HG03342 (cell line): ENCODE measurements around the gene SLC38A8.

Experiments
- ATAC-seq: cut with Tn5 transposase; IDR thresholded peaks from one replicate; pipeline ENCODE4 v1.9.1; 2021; ENCODE audit warnings: mild to moderate bottlenecking, moderate library complexity; ENCODE audit not compliant: unreplicated experiment

Gene SLC38A8

DNA sequence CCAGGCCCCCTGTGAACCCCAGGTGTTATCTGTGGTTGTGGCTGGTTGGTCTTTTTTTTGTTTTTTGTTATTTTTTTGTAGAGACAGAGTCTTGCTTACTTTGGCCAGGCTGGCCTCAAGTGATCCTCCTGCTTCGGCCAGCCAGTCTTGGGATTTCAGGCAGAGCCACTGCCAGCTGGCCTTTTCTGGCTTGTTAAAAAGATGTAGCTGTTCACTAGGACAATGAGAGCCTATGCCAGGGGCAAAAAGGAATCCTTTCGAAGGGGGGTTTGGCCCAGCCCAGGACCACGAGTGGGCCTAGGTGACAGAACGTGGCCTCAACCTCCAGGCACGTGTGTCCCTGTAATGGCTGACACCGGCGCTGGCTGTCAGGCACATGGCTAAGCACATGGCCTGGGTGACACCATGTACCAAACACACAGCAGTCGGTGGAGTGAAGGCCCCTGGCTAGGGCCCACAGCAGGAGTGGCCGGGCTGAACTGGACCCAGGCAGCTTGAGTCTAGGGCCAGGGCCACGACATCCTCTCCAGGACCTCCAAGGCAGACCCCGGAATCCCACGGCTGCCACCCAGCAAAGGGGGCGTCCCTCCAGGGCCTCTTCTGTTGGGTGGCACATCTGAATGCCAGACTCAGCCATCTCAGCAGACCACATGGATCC is 6.9 kb upstream of the SLC38A8 start:
- no peak for ATAC-seq

DNA sequence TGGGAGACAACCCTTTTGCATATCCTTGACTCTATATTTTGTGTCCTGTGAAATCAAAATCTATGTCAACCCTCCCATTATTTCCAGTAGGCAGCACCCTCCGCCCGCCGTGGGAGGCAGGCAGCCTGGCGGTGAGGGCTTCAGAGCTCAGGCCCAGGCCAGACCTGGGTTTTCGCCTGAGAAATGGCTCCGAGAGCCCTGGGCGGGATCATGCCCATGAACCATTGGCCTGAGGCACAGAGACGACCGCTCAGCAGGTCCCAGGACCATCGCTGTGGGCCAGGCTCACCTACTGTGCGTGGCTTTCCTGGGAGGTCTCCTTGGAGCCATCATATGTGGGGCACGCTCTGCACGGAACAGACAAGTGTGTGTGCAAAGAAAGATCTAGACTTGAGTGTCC is 6.3 kb upstream of the SLC38A8 start:
- ATAC-seq: no peak

DNA sequence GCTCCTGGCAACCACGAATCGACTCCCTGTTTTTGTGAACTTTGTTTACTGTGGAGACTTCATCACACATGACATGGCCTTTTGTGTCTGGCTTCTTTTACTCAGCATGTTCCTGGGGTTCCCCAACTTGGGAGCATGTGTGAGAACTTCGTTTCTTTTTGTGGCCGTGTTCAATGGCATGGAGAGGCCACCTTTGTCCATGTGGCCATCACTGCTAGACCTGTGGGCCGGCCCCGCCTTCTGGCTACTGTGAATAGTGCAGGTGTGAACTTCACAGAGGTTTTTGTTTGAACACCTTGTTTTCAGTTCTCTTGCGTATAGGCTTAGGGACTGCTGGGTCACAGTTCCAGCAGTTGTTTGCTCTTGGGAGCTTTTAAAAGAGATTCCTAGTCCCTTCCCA is 5.7 kb upstream of the SLC38A8 start:
- no peak for ATAC-seq

DNA sequence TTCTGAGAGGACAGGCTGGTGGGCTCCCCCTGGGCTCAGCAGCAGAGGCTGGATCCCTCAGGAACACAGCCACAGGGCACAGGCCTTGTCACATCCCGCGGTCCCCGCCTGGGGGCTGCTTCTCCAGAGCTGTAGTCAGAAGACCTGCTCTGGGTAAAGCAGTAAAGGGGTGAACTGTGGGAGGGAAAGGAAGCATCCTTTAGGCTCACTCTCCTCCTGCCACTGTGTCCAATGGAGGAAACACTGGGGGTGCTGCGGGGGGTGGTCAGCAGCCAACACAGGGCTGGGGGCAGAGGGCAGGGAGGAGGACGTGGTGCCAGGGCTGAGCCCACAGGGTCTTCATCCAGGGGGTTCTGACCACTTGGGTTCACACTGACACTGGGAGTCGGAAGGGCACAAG is 5.0 kb upstream of the SLC38A8 start:
- no peak for ATAC-seq

DNA sequence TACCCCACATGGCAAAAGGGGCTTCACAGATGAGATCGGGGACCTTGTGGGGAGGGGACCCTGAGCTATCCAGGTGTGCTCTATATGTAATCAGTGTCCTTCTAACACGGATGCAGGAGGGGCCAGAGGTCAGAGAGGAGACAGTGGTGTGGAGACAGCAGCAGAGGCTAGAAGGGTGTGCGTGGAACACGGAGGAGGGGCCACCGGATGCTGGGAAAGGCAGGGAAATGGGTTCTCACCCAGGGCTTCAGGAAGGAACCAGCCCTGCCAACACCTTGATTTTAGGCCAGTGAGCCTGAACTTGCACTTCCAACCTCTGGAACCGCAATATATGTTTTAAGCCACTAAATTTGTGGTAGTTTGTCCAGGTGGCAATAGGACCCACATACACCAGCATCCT is 4.6 kb upstream of the SLC38A8 start:
- no peak for ATAC-seq

DNA sequence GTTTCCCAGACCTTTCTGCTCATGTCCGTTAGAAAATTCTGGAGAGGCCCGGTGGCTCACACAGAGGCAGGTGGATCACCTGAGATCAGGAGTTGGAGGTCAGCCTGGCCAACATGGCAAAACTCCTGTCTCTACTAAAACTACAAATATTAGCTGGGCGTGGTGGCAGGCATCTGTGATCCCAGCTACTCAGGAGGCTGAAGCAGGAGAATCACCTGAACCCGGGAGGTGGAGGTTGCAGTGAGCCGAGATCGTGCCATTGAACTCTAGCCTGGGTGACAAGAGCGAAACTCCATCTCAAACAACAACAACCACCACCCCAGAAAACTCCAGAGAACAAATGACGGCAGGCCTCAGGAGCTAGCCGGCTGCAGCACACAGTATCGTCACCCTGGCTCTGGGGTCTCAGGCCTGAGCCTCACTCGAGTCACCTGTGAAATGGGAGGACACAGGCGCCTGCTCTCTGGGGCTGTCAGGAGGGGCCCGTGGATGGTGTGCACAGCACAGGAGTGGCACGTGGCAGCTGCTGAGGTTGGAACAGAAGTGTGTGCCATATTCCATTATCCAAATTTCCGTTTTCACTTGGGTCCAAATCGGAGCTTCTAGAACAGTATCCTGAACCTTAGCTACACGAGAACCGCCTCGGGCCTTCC is 3.3 kb upstream of the SLC38A8 start:
- no peak for ATAC-seq

DNA sequence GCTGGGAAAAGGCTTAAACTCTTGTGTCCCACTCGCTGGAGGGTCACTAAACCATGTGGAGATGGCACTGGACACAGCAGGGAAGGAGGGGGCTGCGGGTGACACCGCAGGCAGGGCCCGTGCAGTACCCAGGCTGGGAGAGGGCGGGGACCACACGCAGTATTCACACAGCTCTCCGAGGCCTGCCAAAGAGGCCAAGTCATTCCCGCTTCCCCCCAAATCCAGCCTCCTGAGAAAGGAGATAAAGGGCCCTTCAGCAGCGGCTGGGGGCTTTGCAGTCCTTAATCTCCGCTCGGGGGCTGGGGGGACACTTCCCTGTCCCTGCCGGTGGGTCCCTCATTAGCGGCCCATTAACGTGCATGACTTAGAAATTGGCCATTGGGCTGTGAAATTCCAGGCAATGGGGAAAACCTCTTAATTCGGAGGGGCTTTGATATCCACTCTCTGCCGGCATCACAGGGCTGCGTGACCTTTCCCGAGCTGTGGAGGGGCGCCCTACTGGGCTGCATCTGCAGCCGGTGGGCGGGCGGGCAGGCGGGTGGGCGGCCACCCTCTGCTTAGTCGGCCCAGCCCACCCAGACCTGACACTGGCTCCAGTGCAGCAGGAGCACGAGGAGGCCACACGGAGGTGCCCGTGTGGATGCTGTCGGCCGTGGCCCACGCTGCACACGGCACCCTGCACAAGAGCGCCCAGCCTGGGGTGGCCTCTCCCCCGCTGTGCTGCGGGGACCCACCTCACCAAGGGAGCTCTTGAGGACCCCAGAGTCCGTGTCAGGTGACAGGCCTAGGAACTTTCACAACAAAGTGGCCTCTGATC is 2.6 kb upstream of the SLC38A8 start:
- ATAC-seq: no peak

DNA sequence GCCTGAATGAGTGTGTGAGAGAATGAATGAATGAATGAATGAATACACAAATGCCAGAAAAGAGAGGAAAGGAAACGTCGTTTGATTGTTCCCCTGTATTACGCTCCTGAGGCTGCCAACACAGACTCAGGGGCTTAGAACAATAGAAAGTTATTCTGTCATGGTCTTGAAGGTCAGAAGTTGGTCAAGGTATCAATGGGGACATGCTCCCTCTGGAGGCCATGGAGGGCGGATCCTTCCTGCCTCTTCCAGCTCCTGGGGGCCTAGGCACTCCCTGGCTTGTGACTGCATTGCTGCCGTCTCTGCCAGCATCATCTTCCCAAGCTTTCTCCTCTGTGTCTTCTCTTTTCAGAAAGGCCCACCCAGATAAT is 1.5 kb upstream of the SLC38A8 start:
- no peak for ATAC-seq

DNA sequence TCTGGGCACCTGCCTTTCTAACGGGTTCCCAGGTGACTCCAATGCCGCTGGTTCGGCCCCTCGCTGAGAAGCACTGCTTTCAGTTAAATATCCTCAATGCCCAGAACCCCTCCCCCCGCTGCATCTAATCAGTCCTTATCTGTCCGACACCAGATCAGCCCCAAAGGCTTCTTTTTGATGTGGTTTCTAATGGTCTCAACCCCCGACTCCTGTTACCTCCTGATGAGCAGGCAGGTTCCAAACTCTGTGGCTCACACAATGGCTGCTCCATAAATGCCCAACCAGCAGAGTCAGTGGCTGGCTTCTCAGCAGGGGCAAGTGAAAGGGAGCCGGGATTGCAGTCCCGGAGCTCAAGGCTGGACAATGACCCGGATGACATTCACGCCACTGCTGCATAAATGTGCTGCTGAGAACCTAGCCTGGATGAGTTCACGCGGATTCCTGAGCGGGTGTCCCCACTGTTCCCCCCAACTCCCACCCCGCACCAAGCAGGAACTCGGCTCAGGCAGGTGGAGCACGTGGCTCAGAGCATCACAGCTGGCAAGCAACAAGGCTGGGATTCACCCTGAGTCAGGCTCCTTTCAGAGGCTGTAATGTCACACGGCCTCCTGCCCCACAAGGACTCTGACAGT is 1.0 kb upstream of the SLC38A8 start:
- ATAC-seq: no peak

DNA sequence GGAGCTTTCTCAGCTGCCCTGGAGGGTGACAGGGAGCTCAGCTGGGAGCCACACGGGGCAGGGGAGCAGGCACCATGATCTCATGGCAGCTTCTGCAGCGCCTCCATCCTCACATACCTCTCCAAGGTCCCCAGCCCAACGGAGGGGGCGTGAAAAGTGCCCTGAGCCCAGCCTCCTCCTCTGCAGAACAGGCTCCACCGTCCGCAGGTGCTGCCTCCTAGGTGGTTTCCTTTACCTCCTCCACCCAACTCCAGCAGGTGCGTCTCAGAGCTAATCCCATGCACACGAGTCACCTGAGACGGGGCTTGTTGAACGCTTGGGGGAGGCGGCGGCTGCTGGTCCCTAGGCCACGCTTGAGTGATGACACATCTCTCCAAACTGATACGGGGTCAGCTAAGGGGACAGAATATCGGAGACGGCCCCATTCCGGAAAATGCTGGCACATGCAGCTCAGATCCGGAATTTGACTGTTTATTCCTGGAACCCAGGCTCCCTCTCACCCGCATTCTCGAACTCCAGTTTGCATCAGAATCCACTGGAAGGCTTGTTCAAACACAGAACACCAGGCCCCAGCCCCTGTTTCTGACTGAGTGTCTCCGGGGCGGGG is 387 bp upstream of the SLC38A8 start:
- ATAC-seq: no peak

DNA sequence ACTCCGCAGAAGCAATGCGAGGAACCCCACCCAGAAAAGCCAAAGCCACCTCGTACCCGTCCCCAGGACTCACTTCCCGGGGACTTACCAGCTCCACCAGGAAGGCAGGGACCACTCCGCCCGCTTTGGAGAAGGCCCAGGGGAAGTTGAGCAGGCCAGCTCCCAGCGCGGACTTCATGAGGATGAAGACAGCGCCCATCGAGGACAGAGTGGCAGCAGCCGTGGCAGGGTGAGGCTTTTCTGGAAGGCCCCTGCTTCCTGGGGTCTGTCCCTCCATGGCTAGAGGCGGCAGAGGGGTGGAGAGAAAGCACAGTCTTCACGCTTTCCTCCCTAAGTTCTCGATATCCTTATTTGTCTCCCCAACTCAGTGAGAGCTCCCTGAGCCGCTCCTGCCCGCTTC is 714 bp downstream of the SLC38A8 start:
- no peak for ATAC-seq

DNA sequence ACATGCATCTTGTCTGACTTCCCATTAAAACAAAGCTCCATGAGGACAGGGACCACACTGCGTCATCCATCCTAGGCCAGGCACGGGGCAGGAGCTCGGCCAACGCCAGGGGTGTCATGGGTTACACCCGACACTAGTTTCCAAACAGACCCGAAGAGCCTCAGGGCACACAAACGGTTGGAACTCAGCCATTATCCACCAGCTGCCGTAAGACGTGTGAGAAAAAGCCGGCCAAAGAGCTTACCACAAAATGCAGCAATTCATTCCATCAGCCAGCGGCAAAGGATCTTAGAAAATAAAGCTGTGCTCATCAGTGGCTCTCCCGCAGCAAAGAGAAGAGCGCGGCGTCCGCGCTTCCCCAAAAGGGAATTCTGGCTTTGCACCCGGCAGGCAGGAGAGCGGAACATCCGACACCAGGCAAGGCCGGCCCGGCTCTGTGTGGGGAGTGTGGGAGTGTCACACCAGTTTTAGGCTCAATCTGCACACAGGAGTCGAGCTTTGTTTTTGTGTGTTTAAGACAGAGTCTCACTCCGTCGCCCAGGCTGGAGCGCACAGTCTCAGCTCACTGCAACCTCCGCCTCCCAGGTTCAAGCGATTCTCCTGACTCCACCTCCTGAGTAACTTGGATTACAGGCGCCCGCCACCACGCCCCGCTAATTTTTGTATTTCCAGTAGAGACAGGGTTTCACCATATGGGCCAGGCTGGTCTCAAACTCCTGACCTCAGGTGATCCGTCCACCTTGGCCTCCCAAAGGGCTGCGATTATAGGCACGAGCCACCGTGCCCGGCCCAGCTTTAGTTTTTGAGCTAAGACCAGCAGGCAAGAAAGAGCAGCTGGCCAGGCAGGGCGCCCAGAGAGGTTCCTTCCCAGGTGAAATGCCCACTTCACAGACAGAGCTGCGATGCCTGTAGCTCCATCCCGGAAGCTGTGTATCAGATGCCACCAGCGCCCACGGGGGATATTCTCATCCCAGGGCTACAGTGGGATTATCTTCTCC is 1.5 kb downstream of the SLC38A8 start:
- ATAC-seq: no peak

DNA sequence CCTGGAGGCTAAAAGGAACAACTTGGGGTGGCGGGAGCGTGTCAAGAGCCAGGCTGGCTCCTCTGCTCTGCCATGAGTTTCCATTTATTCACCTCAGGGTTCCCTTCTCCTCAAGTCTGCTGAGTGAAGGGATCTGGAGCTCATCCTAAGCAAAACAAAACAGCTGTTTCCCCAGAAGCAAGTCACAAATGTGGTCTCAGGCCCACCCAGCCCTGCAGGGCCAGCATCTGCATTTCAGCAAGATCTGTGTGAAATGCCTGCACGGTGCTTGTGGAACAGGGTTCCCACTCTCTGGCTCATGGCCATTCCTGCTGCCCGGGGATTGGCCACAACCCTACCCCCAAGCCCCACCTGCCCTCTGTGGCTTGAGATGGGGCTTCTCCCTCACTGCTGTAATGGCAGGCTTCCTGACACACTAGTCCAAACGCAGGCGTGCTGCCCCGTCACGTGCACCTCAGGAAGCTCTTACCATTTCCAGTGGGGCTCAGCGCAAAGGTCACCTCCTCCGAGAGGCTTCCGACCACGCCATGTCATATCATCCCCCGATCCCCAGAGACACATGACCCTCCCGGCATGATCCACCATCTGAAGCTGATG is 2.3 kb downstream of the SLC38A8 start:
- no peak for ATAC-seq

DNA sequence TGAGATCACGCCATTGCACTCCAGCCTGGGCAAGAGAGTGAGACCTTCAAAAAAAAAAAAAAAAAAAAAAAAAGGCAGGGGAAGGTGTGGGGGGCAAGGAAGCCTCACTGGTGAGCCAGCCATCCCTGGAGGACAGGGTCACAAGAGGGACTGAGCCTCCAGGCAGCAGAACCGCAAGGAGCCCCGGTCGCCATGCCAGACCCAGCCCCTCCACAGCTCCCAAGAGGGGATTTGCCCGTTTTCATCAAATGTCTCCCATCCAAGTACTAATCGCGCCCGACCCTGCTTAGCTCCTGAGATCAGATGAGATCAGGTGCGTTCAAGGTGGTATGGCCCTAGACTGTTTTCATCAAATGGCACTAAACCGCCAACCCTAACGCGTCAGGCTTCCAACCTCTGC is 2.9 kb downstream of the SLC38A8 start:
- ATAC-seq: no peak

DNA sequence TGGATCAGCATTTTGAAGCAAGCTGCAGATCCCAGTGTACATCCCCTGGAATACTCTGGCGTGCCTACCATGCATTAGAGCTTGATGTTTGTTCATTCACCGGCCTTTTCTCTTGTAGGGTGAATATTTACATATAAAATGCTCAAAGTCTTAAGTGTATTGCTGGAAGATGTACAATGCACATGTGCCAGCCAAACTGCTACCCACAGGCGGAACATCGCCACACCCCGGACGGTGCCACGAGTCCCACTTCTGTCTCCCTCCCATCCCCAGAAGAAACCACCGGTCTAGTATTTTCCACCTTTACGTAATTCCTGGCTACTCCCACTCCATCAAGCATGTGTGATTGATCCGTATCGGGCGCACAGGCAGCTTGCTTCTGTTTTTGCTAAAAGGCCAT is 4.1 kb downstream of the SLC38A8 start:
- no peak for ATAC-seq

DNA sequence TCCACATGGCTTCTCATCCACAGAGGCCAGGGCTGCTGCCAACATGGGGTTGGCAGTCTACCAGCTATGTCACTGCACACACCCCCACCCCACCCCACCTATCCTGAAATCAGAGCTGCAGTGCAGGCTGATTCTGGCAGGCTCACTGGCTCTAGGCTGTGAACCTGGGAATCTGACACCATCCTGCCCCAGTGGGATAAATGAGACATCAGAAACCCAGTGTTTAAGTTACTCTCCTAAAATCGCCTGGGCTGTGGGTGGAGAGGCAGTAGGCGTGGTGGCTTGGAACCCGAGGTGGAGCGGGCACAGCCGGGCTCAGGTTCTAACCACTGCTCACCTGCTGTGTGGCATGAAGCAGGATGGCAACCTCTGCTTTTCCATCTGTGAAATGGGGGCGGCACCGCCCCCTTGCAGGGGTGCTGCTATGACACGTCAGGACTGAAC is 5.6 kb downstream of the SLC38A8 start:
- ATAC-seq: no peak

DNA sequence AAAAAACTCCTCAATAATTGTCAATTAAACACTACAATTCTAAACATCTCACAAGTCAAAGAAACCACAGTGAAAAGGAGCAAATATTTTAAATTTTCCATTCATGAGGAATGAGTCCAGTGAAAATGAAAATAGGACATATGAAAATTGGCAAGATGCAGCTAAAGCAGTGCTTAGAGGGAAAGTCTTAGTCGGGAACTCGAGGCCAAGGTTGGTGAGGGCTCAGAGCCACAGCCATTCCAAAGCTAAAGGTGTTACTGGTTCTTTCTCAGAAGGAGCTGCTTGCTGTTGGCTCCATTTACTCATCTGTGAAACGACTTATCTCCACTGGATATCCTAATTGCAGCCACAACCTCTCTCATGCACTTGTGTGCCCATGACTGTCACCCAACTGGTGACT is 6.5 kb downstream of the SLC38A8 start:
- ATAC-seq: no peak

DNA sequence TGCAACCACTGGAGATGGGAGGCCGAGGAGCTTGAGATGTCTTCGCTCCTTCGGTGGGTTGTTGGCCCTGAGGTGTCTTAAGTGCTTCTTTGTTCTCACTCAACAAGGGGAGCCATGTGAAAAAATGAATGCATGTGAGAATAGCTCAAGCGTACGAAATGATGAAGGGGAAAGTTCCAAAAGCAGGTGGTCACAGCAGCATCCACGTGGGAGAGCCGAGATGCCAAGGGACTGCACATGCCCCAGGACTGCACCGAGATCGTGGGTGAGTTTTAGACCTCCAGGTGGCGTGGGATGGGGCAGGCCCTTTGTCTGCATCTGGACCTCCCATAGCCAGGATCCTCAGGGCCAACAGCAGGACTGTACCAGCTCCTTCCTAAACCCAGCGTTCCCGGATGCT is 8.1 kb downstream of the SLC38A8 start:
- ATAC-seq: no peak
